Measurements from ENCODE around the gene TP53RK.

Gene TP53RK

GRCh38 chr20:46724343-46724959 lies 35.2 kb upstream of the TP53RK start:
- Histone ChIP-seq H3K4me2 (ENCODE audit: low read length) (no peak overlapping the region), H3K4me1 (ENCODE audit: low read length) (peaks cover 14% of the 10 kb centered on the region), H4K20me1 (ENCODE audit: insufficient read depth, low read length) (no peaks in the 10 kb centered on the region), H3K9ac (ENCODE audit: low read length) (no peak overlapping the region), H3K79me2 (ENCODE audit: low read length) (no peaks in the 10 kb centered on the region), H3K36me3 (replicated peaks; ENCODE audit: low read depth, low read length) (no peaks in the 10 kb centered on the region), H2AFZ (ENCODE audit: low read depth, low read length) (no peak overlapping the region), H3K27ac (ENCODE audit: low read length) (no peak overlapping the region), H3K4me3 (ENCODE audit: low read length) (no peak overlapping the region), H3K27me3 (ENCODE audit: low read depth, low read length) (no peaks in the 10 kb centered on the region), H3K9me3 (ENCODE audit: insufficient read depth, low read length) (peaks cover 7% of the 10 kb centered on the region; the same call in 1 of the 2 replicates)
- TF ChIP-seq CTCF (IDR thresholded peaks at IDR 0.05; ENCODE audit: low read depth, low read length) (no peak), EZH2phosphoT487 (IDR thresholded peaks at IDR 0.05; ENCODE audit: low read depth) (no peak)

DNA sequence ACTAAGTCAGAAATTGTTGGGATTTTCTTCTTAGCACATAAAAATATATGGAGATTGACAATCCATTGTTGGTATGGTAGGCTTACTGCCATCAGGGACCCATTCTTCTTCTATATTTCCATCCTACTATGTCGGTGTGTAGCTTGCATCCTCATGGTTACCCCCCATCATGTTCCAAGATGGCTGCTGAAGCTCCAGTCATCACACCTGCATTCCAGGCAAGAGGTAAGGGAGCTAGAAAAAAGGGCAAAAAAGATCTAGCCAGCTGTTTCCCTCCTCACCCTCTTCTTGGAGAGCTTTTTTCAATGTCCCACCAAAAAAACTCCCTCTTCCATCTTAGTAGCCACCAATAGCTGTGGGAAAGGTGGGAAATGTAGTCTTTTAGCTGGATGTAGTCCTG lies 33.8 kb upstream of the TP53RK start:
- no peak overlapping the region for H3K9ac ChIP-seq (ENCODE audit: low read length)
- peaks cover 14% of the 10 kb centered on the region for H3K4me1 ChIP-seq (ENCODE audit: low read length)
- no peak overlapping the region for H3K4me2 ChIP-seq (ENCODE audit: low read length)
- TF ChIP-seq EZH2phosphoT487 (IDR thresholded peaks at IDR 0.05; ENCODE audit: low read depth) (no peak), CTCF (IDR thresholded peaks at IDR 0.05; ENCODE audit: low read depth, low read length) (no peak)
- H3K36me3 ChIP-seq (replicated peaks; ENCODE audit: low read depth, low read length), result no peaks in the 10 kb centered on the region
- no peaks in the 10 kb centered on the region for H3K79me2 ChIP-seq (ENCODE audit: low read length)
- H3K27me3 ChIP-seq (ENCODE audit: low read depth, low read length), result no peaks in the 10 kb centered on the region
- no peak overlapping the region for H3K27ac ChIP-seq (ENCODE audit: low read length)
- H3K9me3 ChIP-seq (ENCODE audit: insufficient read depth, low read length), result peaks cover 7% of the 10 kb centered on the region; the same call in 1 of the 2 replicates
- no peak overlapping the region for H2AFZ ChIP-seq (ENCODE audit: low read depth, low read length)
- H4K20me1 ChIP-seq (ENCODE audit: insufficient read depth, low read length), result no peaks in the 10 kb centered on the region
- no peak overlapping the region for H3K4me3 ChIP-seq (ENCODE audit: low read length)

DNA sequence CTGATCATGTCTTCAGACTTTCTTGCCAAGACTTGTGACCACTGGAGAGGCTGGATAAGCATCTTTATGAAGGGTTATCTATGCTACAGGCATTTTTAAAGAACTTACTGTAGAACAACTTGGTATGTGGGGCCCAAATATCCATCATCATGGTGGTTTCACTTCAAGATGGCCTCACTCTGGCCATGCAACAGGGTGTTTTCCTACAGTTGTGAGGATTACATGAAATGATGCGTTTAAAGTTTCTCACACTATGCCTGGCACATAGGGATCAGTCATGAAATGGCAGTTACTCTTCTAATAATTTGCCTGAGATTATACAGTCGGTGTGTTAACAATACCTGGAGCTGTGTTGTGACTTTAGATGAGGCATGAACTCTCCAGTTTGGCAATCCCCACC lies 33.2 kb upstream of the TP53RK start:
- Histone ChIP-seq H2AFZ (ENCODE audit: low read depth, low read length) (no peak overlapping the region), H3K27me3 (ENCODE audit: low read depth, low read length) (no peaks in the 10 kb centered on the region), H3K79me2 (ENCODE audit: low read length) (no peaks in the 10 kb centered on the region), H4K20me1 (ENCODE audit: insufficient read depth, low read length) (no peaks in the 10 kb centered on the region), H3K4me1 (ENCODE audit: low read length) (peaks cover 14% of the 10 kb centered on the region), H3K27ac (ENCODE audit: low read length) (no peak overlapping the region), H3K4me3 (ENCODE audit: low read length) (no peak overlapping the region), H3K4me2 (ENCODE audit: low read length) (no peak overlapping the region), H3K36me3 (replicated peaks; ENCODE audit: low read depth, low read length) (no peaks in the 10 kb centered on the region), H3K9me3 (ENCODE audit: insufficient read depth, low read length) (peaks cover 7% of the 10 kb centered on the region; the same call in 1 of the 2 replicates), H3K9ac (ENCODE audit: low read length) (no peak overlapping the region)
- TF ChIP-seq EZH2phosphoT487 (IDR thresholded peaks at IDR 0.05; ENCODE audit: low read depth) (no peak), CTCF (IDR thresholded peaks at IDR 0.05; ENCODE audit: low read depth, low read length) (no peak)

DNA sequence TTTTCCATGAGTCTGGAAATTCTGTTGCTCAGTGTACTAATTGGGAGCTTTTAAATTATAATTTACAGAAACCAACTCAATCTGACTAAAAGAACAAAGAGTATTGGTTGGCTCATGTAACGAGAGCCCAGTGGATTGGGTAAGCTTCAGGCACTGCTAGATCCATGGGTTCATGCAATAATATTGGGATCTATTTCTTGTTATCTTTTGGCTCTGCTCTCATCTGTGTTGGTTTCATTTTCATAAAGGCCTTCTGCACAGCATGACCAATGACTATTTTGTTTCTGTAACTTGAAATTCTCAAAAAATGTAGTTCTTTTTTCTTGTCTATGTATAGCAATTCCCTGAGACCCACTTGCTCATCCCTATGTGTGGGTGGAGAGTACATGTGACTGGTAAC lies 32.2 kb upstream of the TP53RK start:
- Histone ChIP-seq H3K4me2 (ENCODE audit: low read length) (no peak overlapping the region), H3K9ac (ENCODE audit: low read length) (no peak overlapping the region), H3K27me3 (ENCODE audit: low read depth, low read length) (no peaks in the 10 kb centered on the region), H3K36me3 (replicated peaks; ENCODE audit: low read depth, low read length) (no peaks in the 10 kb centered on the region), H3K4me1 (ENCODE audit: low read length) (peaks cover 9% of the 10 kb centered on the region), H3K27ac (ENCODE audit: low read length) (no peak overlapping the region), H4K20me1 (ENCODE audit: insufficient read depth, low read length) (no peaks in the 10 kb centered on the region), H3K79me2 (ENCODE audit: low read length) (no peaks in the 10 kb centered on the region), H3K9me3 (ENCODE audit: insufficient read depth, low read length) (peaks cover 7% of the 10 kb centered on the region; the same call in 1 of the 2 replicates), H3K4me3 (ENCODE audit: low read length) (no peak overlapping the region), H2AFZ (ENCODE audit: low read depth, low read length) (no peak overlapping the region)
- TF ChIP-seq CTCF (IDR thresholded peaks at IDR 0.05; ENCODE audit: low read depth, low read length), result no peak
- no peak for TF ChIP-seq EZH2phosphoT487 (IDR thresholded peaks at IDR 0.05; ENCODE audit: low read depth)
